Prostate gland (tissue), 2 donors: Measurements from ENCODE around the gene TMEM204.

Experiments used
- CTCF ChIP-seq, 4 experiments: fragments of 200-600 bp in 2 of 4; fragments of 450-650 bp in 2 of 4; sonication (generic) in 2 of 4; IDR thresholded peaks; 1 replicate in 3 of 4; 2 replicates in 1 of 4; pipeline ENCODE4 v1.5.1; 2016 to 2019; ENCODE audit warnings: antibody characterized with exemption in 4 of 4, mild to moderate bottlenecking in 2 of 4, moderate library complexity in 2 of 4
- POLR2A ChIP-seq: fragments of 450-650 bp; IDR thresholded peaks from one replicate; pipeline ENCODE4 v1.6.1; 2016; ENCODE audit warnings: antibody characterized with exemption, mild to moderate bottlenecking
- POLR2AphosphoS5 ChIP-seq: sonication (generic); formaldehyde crosslinking; IDR thresholded peaks from one replicate; pipeline ENCODE4 v1.6.1; 2017; ENCODE audit warnings: antibody characterized with exemption

GRCh38 chr16:1543085-1543896 is 9.8 kb downstream of the TMEM204 start:
- TF ChIP-seq POLR2A, result no peak
- no peak for TF ChIP-seq POLR2AphosphoS5
- no peak for TF ChIP-seq CTCF (IDR thresholded peaks at IDR 0.05)
